ENCODE data around the gene KRT76. TPM values are rescaled to one million over a fixed set of nuclear protein-coding genes. Genes with fewer than 3 reads are reported as not detected.

Gene KRT76
- total RNA-seq, 1 experiment from 2014 or later = not detected

- Histone ChIP-seq H3K9me2 (ENCODE audit: insufficient read depth) (no peaks in the 10 kb centered on the region), H3K36me3 (ENCODE audit: control insufficient read depth in 1 of 2, insufficient read depth in 2 of 2, low read length in 2 of 2) (no peaks in the 10 kb centered on the region), H3K9me3 (ENCODE audit: control insufficient read depth in 1 of 2, insufficient read depth in 1 of 2, low read depth in 1 of 2, low read length in 2 of 2) (no peaks in the 10 kb centered on the region), H3K27ac (ENCODE audit: low read depth, low read length) (no peak overlapping the region), H3K4me1 (ENCODE audit: control insufficient read depth in 1 of 2, insufficient read depth in 2 of 2, low read length in 2 of 2) (no peaks in the 10 kb centered on the region), H4K20me1 (ENCODE audit: insufficient read depth) (no peaks in the 10 kb centered on the region), H3K79me2 (ENCODE audit: insufficient read depth, low read length) (no peaks in the 10 kb centered on the region), H3K4me3 (replicated peaks in 1 of 2; ENCODE audit: low read depth in 1 of 2, low read length in 2 of 2) (no peak overlapping the region), H3K4me2 (ENCODE audit: low read length) (no peak overlapping the region), H2AFZ (ENCODE audit: low read depth, low read length, poor library complexity, severe bottlenecking) (no peak overlapping the region), H3K27me3 (ENCODE audit: insufficient read depth, low read length) (peaks cover 10% of the 10 kb centered on the region; the same call in 1 of the 2 replicates), H3K9ac (ENCODE audit: low read length) (no peak overlapping the region)
- TF ChIP-seq CTCF (IDR thresholded peaks at IDR 0.05 in 2 of 3, conservative IDR thresholded peaks at IDR 0.05 in 1 of 3; ENCODE audit: borderline replicate concordance in 1 of 3, insufficient read depth in 1 of 3, low read depth in 2 of 3, low read length in 2 of 3) (no peak), CEBPB (IDR thresholded peaks at IDR 0.05; ENCODE audit: low read depth) (no peak), FOSL1 (IDR thresholded peaks at IDR 0.05; ENCODE audit: low read depth) (no peak), POLR2AphosphoS5 (IDR thresholded peaks at IDR 0.05; ENCODE audit: low read depth, low read length) (no peak), ZNF274 (IDR thresholded peaks at IDR 0.05; ENCODE audit: low read depth, low read length) (no peak), EZH2phosphoT487 (IDR thresholded peaks at IDR 0.05; ENCODE audit: borderline replicate concordance) (no peak), EZH2 (IDR thresholded peaks at IDR 0.05) (no peak), MAX (IDR thresholded peaks at IDR 0.05) (no peak), JUND (IDR thresholded peaks at IDR 0.05) (no peak), POLR2A (IDR thresholded peaks at IDR 0.05; ENCODE audit: borderline replicate concordance, extremely low read depth, insufficient read depth, insufficient read length) (no peak), ZFX (IDR thresholded peaks at IDR 0.05) (no peak), YY1 (IDR thresholded peaks at IDR 0.05; ENCODE audit: extremely low read depth, insufficient replicate concordance, low read depth, low read length) (no peak), RAD21 (IDR thresholded peaks at IDR 0.05; ENCODE audit: low read depth) (no peak), CBX3 (IDR thresholded peaks at IDR 0.05; ENCODE audit: low read depth) (no peak), SP1 (IDR thresholded peaks at IDR 0.05; ENCODE audit: low read depth) (no peak), SRF (IDR thresholded peaks at IDR 0.05; ENCODE audit: low read depth) (no peak), REST (IDR thresholded peaks at IDR 0.05; ENCODE audit: low read depth) (no peak), TCF7L2 (IDR thresholded peaks at IDR 0.05; ENCODE audit: borderline replicate concordance, extremely low read depth, insufficient read depth, insufficient read length) (no peak)
- RAD21 ChIA-PET (ENCODE audit: low non-redundant PET in 1 of 2, low total read pairs in 2 of 2, uncharacterized antibody in 2 of 2, unreplicated experiment in 2 of 2) = no interaction called here
- intact Hi-C loops (cut with micrococcal nuclease) = no loop called here
- BruUV-seq (replicated peaks) = no TSS peak
- CTCF ChIA-PET = no interaction called here
- POLR2A ChIA-PET = no interaction called here
- no peak for DNase-seq (ENCODE audit: low read depth, low spot score)
- ATAC-seq = no peak
Measured at GRCh38 chr12:52813203-52813819, 36.2 kb upstream of the KRT76 start.
